ENCODE results near the gene BSPRY.
"Not testable (repeated sequence)": the region's sequence is repeated elsewhere in the genome, so short reads cannot be mapped to it uniquely, and the experiment has no call there.

BSPRY gene

GRCh38 chr9:113398796-113399195 is 49.5 kb downstream of the BSPRY start:
- DNase-seq: no peak

GRCh38 chr9:113399646-113400200 is 50.4 kb downstream of the BSPRY start:
- no peak for DNase-seq

- DNase-seq: peak; percentile 99
Observed at GRCh38 chr9:113401027-113401792, 51.9 kb downstream of the BSPRY start, which contains the start of gene ALAD. TSS of gene ALAD (minus strand) at chr9:113401284. CDS start at chr9:113393559, 7,725 bp downstream.

- DNase-seq: no peak
Observed at GRCh38 chr9:113403646-113404045, 54.3 kb downstream of the BSPRY start.

GRCh38 chr9:113406353-113406752 is 57.0 kb downstream of the BSPRY start:
- DNase-seq: not testable (repeated sequence)

- DNase-seq: peak; percentile 57
Observed at GRCh38 chr9:113406873-113407511, 57.7 kb downstream of the BSPRY start.

GRCh38 chr9:113409481-113409880 is 60.1 kb downstream of the BSPRY start:
- no peak for DNase-seq

- DNase-seq: no peak
Observed at GRCh38 chr9:113409883-113410206, 60.5 kb downstream of the BSPRY start.

- peak; percentile 93 for DNase-seq
Observed at GRCh38 chr9:113410207-113410864, 61.0 kb downstream of the BSPRY start, which contains the start of the genes C9orf43 and POLE3. TSS of gene C9orf43 (plus strand) at chr9:113410747. CDS start at chr9:113413494, 2,747 bp downstream. TSS of gene POLE3 (minus strand) at chr9:113410675. CDS start at chr9:113410293, 382 bp downstream.

GRCh38 chr9:113416149-113416721 is 66.9 kb downstream of the BSPRY start:
- no peak for DNase-seq

GRCh38 chr9:113417370-113417769 is 68.0 kb downstream of the BSPRY start:
- DNase-seq: no peak

Data from activated CD4-positive, alpha-beta T cell treated with anti-CD3 and anti-CD28 coated beads, Interleukin-2, amount 50 U/mL, for 1 hour (primary cell).